Regular cardiac myocyte (primary cell): ENCODE data around the gene TIMM13. TPM values are rescaled to one million over a fixed set of nuclear protein-coding genes. Genes with fewer than 3 reads are reported as not detected.

Source experiments
- total RNA-seq: library from RNA; depleted of rRNA; stranded (reverse); fragments of >200 nt; gene quantifications from 2 replicates; pipeline ENCODE4 v1.2.3, GENCODE V29; 2014

The TIMM13 gene
- total RNA-seq: 22.6 and 39.9 TPM in 2 replicates

DNA sequence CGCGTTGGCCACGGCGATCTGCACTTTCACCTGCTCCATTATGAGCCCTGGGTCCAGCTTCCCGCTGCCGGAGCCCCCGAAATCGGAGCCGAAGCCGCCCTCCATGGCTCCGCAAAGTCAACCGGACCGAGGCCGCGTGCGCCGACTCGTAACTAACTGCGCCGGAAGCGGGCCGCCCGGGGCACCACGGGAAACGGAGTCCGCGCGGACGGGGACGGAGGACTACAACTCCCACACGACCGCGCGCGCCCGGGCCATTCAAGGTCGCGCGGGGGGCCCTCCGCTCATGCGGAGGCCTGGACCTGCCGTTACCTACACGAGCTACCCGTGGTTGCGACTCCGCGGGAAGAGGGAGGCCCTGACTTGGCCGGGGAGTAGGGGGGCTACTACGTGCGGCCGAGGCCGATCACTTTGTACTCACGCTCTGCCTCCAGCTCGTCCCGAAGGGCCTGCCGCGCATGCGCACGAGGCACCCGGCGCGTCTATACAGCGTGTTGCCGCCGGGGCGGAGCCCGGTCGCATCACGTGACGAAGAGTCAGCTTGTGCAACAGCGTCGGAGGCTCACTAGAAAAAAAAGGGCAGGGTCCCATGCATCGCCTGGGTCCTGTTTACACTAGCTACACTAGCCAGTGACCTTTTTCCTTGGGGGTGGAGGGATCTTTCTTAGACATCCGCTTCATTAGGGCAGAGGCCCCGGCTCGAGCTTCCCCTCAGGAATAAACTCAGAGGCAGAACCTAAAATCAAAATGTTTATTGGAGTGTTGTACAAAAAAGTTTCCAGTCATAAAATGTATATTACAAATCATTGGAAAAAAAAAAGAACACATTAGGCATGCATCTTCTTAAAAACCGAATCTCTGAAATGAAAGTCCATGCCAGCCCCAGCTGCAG, at the start of gene TIMM13:
TSS of gene TIMM13 (minus strand) at position 158 of the 892 bp plus-strand sequence. CDS start at position 105, 53 bp downstream.

DNA sequence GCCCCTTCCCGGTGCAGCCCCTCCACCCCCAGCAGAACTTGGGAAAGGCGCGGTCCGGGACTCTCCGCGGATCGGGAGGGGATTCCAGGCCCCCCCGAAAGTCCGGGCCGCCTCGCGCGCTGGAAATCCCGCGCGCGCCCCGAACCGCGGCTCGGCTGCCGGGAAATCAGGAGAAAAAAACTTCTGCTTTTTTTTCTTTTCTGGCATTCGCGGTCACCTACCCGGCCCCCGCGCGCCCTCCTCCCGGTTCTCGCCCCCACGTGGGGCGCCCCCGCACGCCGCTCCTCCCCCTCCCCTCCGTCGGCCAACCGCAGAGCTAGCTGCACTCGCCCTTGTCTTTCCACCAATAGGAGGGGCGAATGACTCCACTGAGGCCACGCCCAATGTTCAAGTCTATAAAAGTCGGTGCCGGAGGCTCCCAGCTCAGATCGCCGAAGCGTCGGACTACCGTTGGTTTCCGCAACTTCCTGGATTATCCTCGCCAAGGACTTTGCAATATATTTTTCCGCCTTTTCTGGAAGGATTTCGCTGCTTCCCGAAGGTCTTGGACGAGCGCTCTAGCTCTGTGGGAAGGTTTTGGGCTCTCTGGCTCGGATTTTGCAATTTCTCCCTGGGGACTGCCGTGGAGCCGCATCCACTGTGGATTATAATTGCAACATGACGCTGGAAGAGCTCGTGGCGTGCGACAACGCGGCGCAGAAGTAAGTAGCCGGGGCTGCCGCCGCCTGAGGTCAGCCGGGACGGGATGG, 48.5 kb upstream of the TIMM13 start, which contains the start of gene GADD45B:
TSS of gene GADD45B (plus strand) at position 426 of the 749 bp plus-strand sequence. CDS start at position 658, 232 bp downstream.

Other genes with a start within 250 kb of the TIMM13 start
- gene PLEKHJ1, start 191.3 kb downstream of the TIMM13 start, total RNA-seq: 35.5 and 65.2 TPM in 2 replicates
- 17.4 and 22.6 TPM in 2 replicates for gene SF3A2, start 190.8 kb downstream of the TIMM13 start, total RNA-seq
- 0.19 and 0.85 TPM in 2 replicates for gene AMH, start 178.3 kb downstream of the TIMM13 start, total RNA-seq
- under 0.01 TPM in 1 of 2 replicates, not detected in the other for gene JSRP1, start 171.2 kb downstream of the TIMM13 start, total RNA-seq
- not detected in 2 replicates for gene PEAK3, start 145.4 kb downstream of the TIMM13 start, total RNA-seq
- gene LINGO3, start 119.4 kb downstream of the TIMM13 start, total RNA-seq: not detected in 2 replicates
- gene LSM7, start 99.0 kb downstream of the TIMM13 start, total RNA-seq: 121 and 187 TPM in 2 replicates
- gene SPPL2B, start 98.9 kb downstream of the TIMM13 start, total RNA-seq: 20.3 and 24.8 TPM in 2 replicates
- under 0.01 TPM in 2 replicates for gene TMPRSS9, start 67.3 kb downstream of the TIMM13 start, total RNA-seq
- gene LMNB2, start 29.4 kb upstream of the TIMM13 start, total RNA-seq: 35.2 and 183 TPM in 2 replicates
- 22.8 and 52.7 TPM in 2 replicates for gene GADD45B, start 48.5 kb upstream of the TIMM13 start, total RNA-seq